K562 (cell line): ENCODE data around the gene CTDSP2. TPM values are rescaled to one million over a fixed set of nuclear protein-coding genes. Genes with fewer than 3 reads are reported as not detected.

Experiments used
- ATAC-seq: fragments of 200-7000 bp; cut with Tn5 transposase; 3 replicates; pipeline ENCODE4 v1.9.1; 2020; ENCODE audit warnings: moderate library complexity
- BruUV-seq: library from RNA; stranded (reverse); fragments of 400-500 nt; replicated peaks from 2 replicates; lab custom pipeline; 2021; lab: Mats Ljungman, UMichigan
- CTCF ChIA-PET: fragments of 300-600 bp; formaldehyde crosslinking; extraction: SDS; loops from one replicate; lab custom pipeline; 2021; ENCODE audit warnings: low intra/inter-chr PET ratio; lab: Yijun Ruan, JAX
- POLR2A ChIA-PET: fragments of 300-600, 350-650 bp; sonication (Branson Sonifier 250); formaldehyde crosslinking; extraction: SDS; loops from one replicate; lab custom pipeline; 2021; ENCODE audit warnings: antibody characterized with exemption, inconsistent platforms; lab: Yijun Ruan, JAX
- DNase-seq, 4 experiments: peaks; one replicate each; pipeline versions ENCODE4 v3.0.0 to v3.0.0-alpha.2; 2011 to 2018; ENCODE audit warnings: low spot score in 3 of 4, mixed read lengths in 3 of 4; ENCODE audit errors: extremely low read depth in 1 of 4
- FAIRE-seq: peaks from 2 replicates; lab custom pipeline; 2011; peaks lifted over from hg19 to GRCh38; lab: Jason Lieb, UNC
- H2AFZ ChIP-seq: 2 replicates; pipeline ENCODE4 v1.6.0; 2011; ENCODE audit warnings: low read depth, low read length, control low read depth, inconsistent platforms
- H3K27ac ChIP-seq: fragments of 200-600 bp; 3 replicates; pipeline ENCODE4 v1.8.0; 2011; ENCODE audit warnings: low read depth, mild to moderate bottlenecking, control low read depth, inconsistent platforms, low read length, moderate library complexity, mixed read lengths; ENCODE audit errors: extremely low read depth
- H3K27me3 ChIP-seq, 2 experiments: fragments of 300-600 bp in 1 of 2; 2 replicates in 1 of 2; 3 replicates in 1 of 2; pipeline versions ENCODE4 v1.6.0 to v1.8.0; 2011; ENCODE audit warnings: inconsistent platforms in 2 of 2, low read length in 2 of 2, mild to moderate bottlenecking in 1 of 2, mixed read lengths in 1 of 2, moderate library complexity in 1 of 2; ENCODE audit not compliant: control insufficient read depth in 2 of 2, insufficient read depth in 2 of 2
- H3K36me3 ChIP-seq: fragments of 300-600 bp; 3 replicates; pipeline ENCODE4 v1.8.0; 2011; ENCODE audit warnings: mild to moderate bottlenecking, low read length, inconsistent platforms; ENCODE audit not compliant: control insufficient read depth, insufficient read depth
- H3K4me1 ChIP-seq, 2 experiments: fragments of 200-600 bp in 1 of 2; replicated peaks in 1 of 2; 2 replicates in 1 of 2; 3 replicates in 1 of 2; pipeline versions ENCODE4 v1.5.1 to v1.8.0; 2011; ENCODE audit warnings: inconsistent platforms in 2 of 2, low read length in 2 of 2, mild to moderate bottlenecking in 1 of 2, mixed read lengths in 1 of 2, moderate library complexity in 1 of 2; ENCODE audit not compliant: control insufficient read depth in 2 of 2, insufficient read depth in 2 of 2
- H3K4me2 ChIP-seq: 2 replicates; pipeline ENCODE4 v1.6.1; 2011; ENCODE audit warnings: low read length, control low read depth, inconsistent platforms, mixed read lengths; ENCODE audit not compliant: insufficient read depth
- H3K4me3 ChIP-seq: fragments of 200-600 bp; sonication (generic), shearing (Covaris generic); 2 replicates; pipeline ENCODE4 v1.5.1; 2016; ENCODE audit warnings: control low read depth, inconsistent platforms
- H3K79me2 ChIP-seq: fragments of 200-600 bp; 3 replicates; pipeline ENCODE4 v1.8.0; 2011; ENCODE audit warnings: low read length, inconsistent platforms; ENCODE audit not compliant: control insufficient read depth, insufficient read depth
- H3K9ac ChIP-seq, 2 experiments: 2 replicates each; pipeline versions ENCODE4 v1.6.0 to v1.6.1; 2011; ENCODE audit warnings: low read depth in 2 of 2, low read length in 2 of 2, control low read depth in 1 of 2, inconsistent platforms in 1 of 2, mild to moderate bottlenecking in 1 of 2, mixed read lengths in 1 of 2; ENCODE audit not compliant: insufficient read depth in 1 of 2
- H3K9me1 ChIP-seq: one replicate; pipeline ENCODE4 v1.6.0; 2011; ENCODE audit warnings: inconsistent platforms, mild to moderate bottlenecking, low read length, moderate library complexity; ENCODE audit not compliant: control insufficient read depth, insufficient read depth
- H3K9me3 ChIP-seq: replicated peaks from 2 replicates; pipeline ENCODE4 v1.5.1; 2011; ENCODE audit warnings: low read depth, low read length, inconsistent platforms; ENCODE audit not compliant: control insufficient read depth, insufficient read depth
- H4K20me1 ChIP-seq: replicated peaks from 2 replicates; pipeline ENCODE4 v1.6.1; 2011; ENCODE audit warnings: low read length, inconsistent platforms, mixed read lengths; ENCODE audit not compliant: control insufficient read depth, insufficient read depth
- EP400 ChIP-seq: fragments of 450-650 bp; IDR thresholded peaks from 2 replicates; pipeline ENCODE4 v1.6.1; 2017; ENCODE audit warnings: antibody characterized with exemption, mild to moderate bottlenecking, moderate library complexity
- FIP1L1 ChIP-seq: fragments of 200-400 bp; formaldehyde crosslinking; IDR thresholded peaks from 2 replicates; pipeline ENCODE4 v1.6.1; 2018; ENCODE audit warnings: mild to moderate bottlenecking, low read depth, low read length; ENCODE audit not compliant: poor library complexity, severe bottlenecking
- KLF1 ChIP-seq: fragments of 450-650 bp; IDR thresholded peaks from 2 replicates; pipeline ENCODE4 v1.6.1; 2016; ENCODE audit warnings: missing genetic modification characterization, missing compliant biosample characterization
- POLR2G ChIP-seq: fragments of 200-400 bp; formaldehyde crosslinking; IDR thresholded peaks from 2 replicates; pipeline ENCODE4 v1.6.1; 2017; ENCODE audit warnings: low read depth, mild to moderate bottlenecking, antibody characterized with exemption, low read length, moderate library complexity
- SAFB2 ChIP-seq: fragments of 200-400 bp; formaldehyde crosslinking; IDR thresholded peaks from 2 replicates; pipeline ENCODE4 v1.6.1; 2018; ENCODE audit warnings: borderline replicate concordance, low read length, low read depth, moderate library complexity; ENCODE audit not compliant: severe bottlenecking
- TRIM28 ChIP-seq: fragments of 450-650 bp; IDR thresholded peaks from 2 replicates; pipeline ENCODE4 v1.6.1; 2017
- ZZZ3 ChIP-seq: fragments of 450-650 bp; IDR thresholded peaks from 2 replicates; pipeline ENCODE4 v1.6.1; 2016; ENCODE audit warnings: antibody characterized with exemption, mild to moderate bottlenecking, moderate library complexity
- WGBS: fragments of 100-300 bp; shearing (Covaris generic); methylation state at CpG from one replicate; pipeline ENCODE4 v1.1.6; 2016; ENCODE audit warnings: low coverage, mixed read lengths; ENCODE audit not compliant: insufficient coverage; ENCODE audit errors: missing lambda C conversion rate; 5-methylcytosine and 5-hydroxymethylcytosine counted together
- in situ Hi-C: fragments of 300-500 bp; cut with MboI; formaldehyde crosslinking; loops from 4 replicates; pipeline ENCODE4 v1.15.0; 2018; ENCODE audit warnings: inconsistent platforms, mixed read lengths
- intact Hi-C: fragments of 100-400 bp; cut with micrococcal nuclease; formaldehyde crosslinking; loops from 2 replicates; pipeline ENCODE4 v1.14.2; 2022
- polyA plus RNA-seq, 8 experiments: library from polyadenylated mRNA; depleted of rRNA in 4 of 8; stranded (reverse) in 5 of 8; unstranded in 3 of 8; fragments of >200 nt; fragmentation: Nextera tagmentation in 2 of 8; fragmentation: Illumina TruSeq in 1 of 8; extraction: Ambion mirVana in 2 of 8; extraction: Trizol in 1 of 8; gene quantifications; 2 replicates each; pipeline versions ENCODE4 v1.2.1 to v1.2.3, GENCODE V29; 2011 to 2014; ENCODE audit warnings: inconsistent platforms in 1 of 8, missing spikeins in 1 of 8
- total RNA-seq, 7 experiments: library from RNA; depleted of rRNA in 6 of 7; stranded (reverse); fragments of >200 nt in 6 of 7; fragmentation: Illumina TruSeq in 2 of 7; extraction: Trizol in 2 of 7; gene quantifications; 2 replicates each; pipeline versions ENCODE4 v1.2.1 to v1.2.3, GENCODE V29; 2011 to 2021; ENCODE audit warnings: low replicate concordance in 1 of 7
- TF ChIP-seq, protein P1 (sequence below), 2 experiments: fragments of 450-650 bp; formaldehyde crosslinking in 1 of 2; IDR thresholded peaks; 2 replicates each; pipeline versions ENCODE4 v1.4.0 to v1.6.1; 2014 to 2020; ENCODE audit warnings: mild to moderate bottlenecking in 2 of 2, borderline replicate concordance in 1 of 2, low read depth in 1 of 2

CTDSP2 gene
- total and polyA plus RNA-seq, 9 of the 15 experiments (the other 6 are each of a cell fraction or from before 2014, with no cell fraction given): 20.4 to 108 (median 47.7) TPM

DNA sequence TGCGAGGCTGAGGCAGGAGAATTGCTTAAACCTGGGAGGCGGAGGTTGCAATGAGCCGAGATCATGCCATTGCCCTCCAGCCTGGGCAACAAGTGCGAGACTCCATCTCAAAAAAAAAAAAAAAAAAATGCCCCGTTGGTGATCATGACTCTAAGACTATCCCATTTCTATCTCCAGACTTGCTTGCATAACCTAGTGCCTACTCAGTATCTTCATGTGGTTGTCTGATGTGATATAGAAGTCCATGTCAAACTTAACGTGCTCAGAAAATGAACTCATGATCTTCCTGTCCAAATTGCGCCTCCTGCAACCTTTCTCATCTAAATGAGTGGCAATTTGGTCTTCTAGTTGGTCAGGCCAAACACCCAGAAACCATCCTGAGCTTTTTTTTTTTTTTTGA lies 68.6 kb downstream of the CTDSP2 start:
- POLR2A ChIA-PET: no interaction called here
- BruUV-seq: no TSS peak

DNA sequence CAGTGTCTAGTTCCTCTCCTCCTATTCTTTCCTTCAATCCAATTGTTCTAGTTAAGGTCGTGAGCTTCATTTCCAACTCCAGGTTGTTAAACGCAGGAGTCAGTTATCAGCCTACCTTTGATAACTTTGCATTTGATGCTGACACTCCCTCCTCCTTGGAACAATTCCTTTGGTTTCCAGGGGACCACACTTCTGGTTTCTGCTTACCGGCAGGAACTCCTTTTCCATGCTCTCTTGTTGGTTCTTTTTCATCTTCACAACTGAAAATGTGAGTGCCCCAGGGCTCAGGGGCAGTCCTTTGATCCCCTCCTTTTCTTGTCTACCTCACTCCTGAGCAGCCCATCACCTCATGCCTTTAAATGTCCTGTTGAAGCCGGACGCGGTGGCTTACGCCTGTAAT lies 69.2 kb downstream of the CTDSP2 start:
- Histone ChIP-seq H2AFZ (no peak overlapping the region), H4K20me1 (no peaks in the 10 kb centered on the region), H3K4me2 (no peak overlapping the region), H3K27ac (no peak overlapping the region), H3K9me3 (no peaks in the 10 kb centered on the region), H3K9ac (no peak overlapping the region; a peak in 1 of 4 replicates), H3K4me3 (no peak overlapping the region), H3K27me3 (no peaks in the 10 kb centered on the region), H3K79me2 (peaks cover 14% of the 10 kb centered on the region), H3K36me3 (peaks cover 23% of the 10 kb centered on the region; the same call in 2 of the 3 replicates), H3K9me1 (no peaks in the 10 kb centered on the region), H3K4me1 (peaks cover 9 to 12% of the 10 kb centered on the region in 2 experiments; a peak in 4 of 5 replicates)
- ATAC-seq (no peak), DNase-seq (no peak), FAIRE-seq (no peak)
- in situ Hi-C loops (no loop called here), intact Hi-C loops (no loop called here)
- CTCF ChIA-PET: interaction anchor here (0.8 kb wide), 1 partner anchor 128 kb away, joined by 6 read pairs; no protein-coding TSS in a partner anchor
- BruUV-seq: no TSS peak
- 80% methylated on average over 7 of the region's 7 CpGs for WGBS
- POLR2A ChIA-PET: no interaction called here
- TF ChIP-seq, protein P1, sequence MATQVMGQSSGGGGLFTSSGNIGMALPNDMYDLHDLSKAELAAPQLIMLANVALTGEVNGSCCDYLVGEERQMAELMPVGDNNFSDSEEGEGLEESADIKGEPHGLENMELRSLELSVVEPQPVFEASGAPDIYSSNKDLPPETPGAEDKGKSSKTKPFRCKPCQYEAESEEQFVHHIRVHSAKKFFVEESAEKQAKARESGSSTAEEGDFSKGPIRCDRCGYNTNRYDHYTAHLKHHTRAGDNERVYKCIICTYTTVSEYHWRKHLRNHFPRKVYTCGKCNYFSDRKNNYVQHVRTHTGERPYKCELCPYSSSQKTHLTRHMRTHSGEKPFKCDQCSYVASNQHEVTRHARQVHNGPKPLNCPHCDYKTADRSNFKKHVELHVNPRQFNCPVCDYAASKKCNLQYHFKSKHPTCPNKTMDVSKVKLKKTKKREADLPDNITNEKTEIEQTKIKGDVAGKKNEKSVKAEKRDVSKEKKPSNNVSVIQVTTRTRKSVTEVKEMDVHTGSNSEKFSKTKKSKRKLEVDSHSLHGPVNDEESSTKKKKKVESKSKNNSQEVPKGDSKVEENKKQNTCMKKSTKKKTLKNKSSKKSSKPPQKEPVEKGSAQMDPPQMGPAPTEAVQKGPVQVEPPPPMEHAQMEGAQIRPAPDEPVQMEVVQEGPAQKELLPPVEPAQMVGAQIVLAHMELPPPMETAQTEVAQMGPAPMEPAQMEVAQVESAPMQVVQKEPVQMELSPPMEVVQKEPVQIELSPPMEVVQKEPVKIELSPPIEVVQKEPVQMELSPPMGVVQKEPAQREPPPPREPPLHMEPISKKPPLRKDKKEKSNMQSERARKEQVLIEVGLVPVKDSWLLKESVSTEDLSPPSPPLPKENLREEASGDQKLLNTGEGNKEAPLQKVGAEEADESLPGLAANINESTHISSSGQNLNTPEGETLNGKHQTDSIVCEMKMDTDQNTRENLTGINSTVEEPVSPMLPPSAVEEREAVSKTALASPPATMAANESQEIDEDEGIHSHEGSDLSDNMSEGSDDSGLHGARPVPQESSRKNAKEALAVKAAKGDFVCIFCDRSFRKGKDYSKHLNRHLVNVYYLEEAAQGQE (IDR thresholded peaks at IDR 0.05; ENCODE audit: borderline replicate concordance): no peak
- TF ChIP-seq, protein P1 (CRISPR knock-in tag; IDR thresholded peaks at IDR 0.05; ENCODE audit: low read depth): no peak

More for the DNA sequence above, 68.6 kb downstream of the CTDSP2 start:
- no peak overlapping the region for H3K27ac ChIP-seq
- H3K4me1 ChIP-seq: peaks cover 7 to 10% of the 10 kb centered on the region in 2 experiments; a peak in 4 of 5 replicates
- 77% methylated on average over 6 of the region's 7 CpGs for WGBS
- no peak overlapping the region for H2AFZ ChIP-seq
- H3K27me3 ChIP-seq: no peaks in the 10 kb centered on the region
- no peak overlapping the region for H3K9ac ChIP-seq
- peaks cover 13% of the 10 kb centered on the region for H3K79me2 ChIP-seq
- no peak for TF ChIP-seq POLR2G
- TF ChIP-seq ZZZ3: no peak
- TF ChIP-seq KLF1 (tag): no peak
- no peak for TF ChIP-seq EP400
- TF ChIP-seq FIP1L1: no peak
- no peak for TF ChIP-seq SAFB2
- TF ChIP-seq TRIM28: no peak
- H3K9me3 ChIP-seq: no peaks in the 10 kb centered on the region
- CTCF ChIA-PET: interaction anchor here (0.8 kb wide), 1 partner anchor 127 kb away, joined by 6 read pairs; no protein-coding TSS in a partner anchor
- DNase-seq (no peak), ATAC-seq (no peak), FAIRE-seq (no peak)
- H3K4me3 ChIP-seq: no peak overlapping the region
- intact Hi-C loops (no loop called here), in situ Hi-C loops (no loop called here)
- H3K9me1 ChIP-seq: no peaks in the 10 kb centered on the region
- H4K20me1 ChIP-seq: no peaks in the 10 kb centered on the region
- no peak overlapping the region for H3K4me2 ChIP-seq
- peaks cover 23% of the 10 kb centered on the region; the same call in 2 of the 3 replicates for H3K36me3 ChIP-seq
